COLO829 (cell line): ENCODE measurements around the gene PSMB7.
A peak's percentile ranks its signal among the peaks of the same experiment; 100 is the strongest.

Experiments used
- DNase-seq: peaks from one replicate; pipeline ENCODE4 v3.0.0; 2012; ENCODE audit warnings: low spot score

Gene PSMB7

DNA sequence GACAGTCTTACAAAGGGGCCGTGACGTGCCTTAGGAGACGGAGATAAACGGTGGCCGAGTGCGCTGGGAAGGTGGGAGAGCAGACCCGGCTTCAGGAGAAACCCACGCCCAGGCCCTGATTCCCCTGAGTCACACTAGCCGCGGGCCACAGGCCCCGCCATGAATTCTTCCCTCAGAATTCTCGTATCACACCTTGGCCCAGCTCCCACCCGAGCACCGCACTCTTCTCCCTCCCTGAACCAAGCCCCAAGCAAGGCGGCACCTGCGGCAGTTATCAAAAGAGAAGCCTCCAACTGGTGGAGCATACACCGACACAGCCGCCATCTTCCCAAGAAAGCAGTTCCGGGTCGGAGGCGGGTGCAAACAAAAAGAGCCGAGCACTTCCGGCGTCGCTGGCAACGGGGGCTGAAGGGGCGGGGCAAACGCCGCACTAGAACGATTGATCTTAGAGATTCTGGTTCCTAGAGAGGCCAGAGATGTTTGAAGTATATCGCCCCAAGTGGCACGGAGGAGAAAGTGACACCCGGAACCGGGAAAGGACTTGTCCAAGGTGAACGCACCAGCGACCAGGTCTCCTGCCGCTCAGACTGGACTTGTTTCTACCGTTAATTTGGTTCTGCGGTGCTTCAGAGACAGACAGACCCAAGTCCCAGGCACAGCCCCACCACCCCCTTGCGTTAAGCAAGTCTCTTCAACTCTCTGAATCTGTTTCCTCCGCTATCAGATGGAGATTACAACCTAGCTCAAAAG, at the start of gene PSMB7:
Gene PSMB7 (minus strand): TSS at position 341 of the 750 bp plus-strand sequence. CDS start 17 bp downstream, at position 324.
- peak; percentile 98 for DNase-seq

DNA sequence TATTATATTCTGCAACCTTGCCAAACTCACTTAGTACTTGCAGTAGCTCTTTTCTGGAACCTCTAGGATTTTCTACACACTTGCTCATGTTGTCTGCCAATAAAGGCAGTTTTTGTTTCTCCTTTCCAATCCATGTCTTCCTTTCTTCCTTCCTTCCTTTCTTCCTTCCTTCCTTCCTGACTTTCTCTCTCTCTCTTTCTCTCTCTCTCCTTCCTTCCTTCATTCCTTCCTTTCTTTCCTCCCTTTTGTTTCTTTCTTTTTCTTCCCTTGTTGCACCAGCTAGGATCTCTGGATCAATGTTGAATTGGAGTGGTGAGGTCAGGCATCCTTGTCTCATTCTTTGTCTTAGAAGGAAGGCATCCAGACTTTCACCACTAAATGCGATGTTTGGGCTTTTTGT, 47.5 kb upstream of the PSMB7 start:
- no peak for DNase-seq

DNA sequence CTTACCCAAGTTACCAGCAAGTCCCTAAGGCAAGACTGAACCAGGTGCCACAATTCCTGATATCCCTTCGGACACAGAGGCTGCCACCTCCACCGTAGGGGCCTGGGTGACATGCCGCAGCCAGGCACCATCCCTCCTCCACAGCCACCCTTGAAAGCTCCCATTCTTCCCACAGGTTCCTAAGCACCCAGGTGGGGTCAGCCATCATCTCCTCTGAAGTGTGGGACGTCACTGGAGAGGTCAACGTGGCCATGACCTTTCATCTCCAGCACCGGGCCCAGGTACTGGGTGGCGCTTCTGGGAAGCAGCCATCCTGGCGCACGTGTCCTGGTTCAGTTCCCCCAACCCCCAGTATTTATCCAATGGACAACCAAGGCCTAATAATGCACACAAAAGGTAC, 43.2 kb upstream of the PSMB7 start:
- DNase-seq = no peak

DNA sequence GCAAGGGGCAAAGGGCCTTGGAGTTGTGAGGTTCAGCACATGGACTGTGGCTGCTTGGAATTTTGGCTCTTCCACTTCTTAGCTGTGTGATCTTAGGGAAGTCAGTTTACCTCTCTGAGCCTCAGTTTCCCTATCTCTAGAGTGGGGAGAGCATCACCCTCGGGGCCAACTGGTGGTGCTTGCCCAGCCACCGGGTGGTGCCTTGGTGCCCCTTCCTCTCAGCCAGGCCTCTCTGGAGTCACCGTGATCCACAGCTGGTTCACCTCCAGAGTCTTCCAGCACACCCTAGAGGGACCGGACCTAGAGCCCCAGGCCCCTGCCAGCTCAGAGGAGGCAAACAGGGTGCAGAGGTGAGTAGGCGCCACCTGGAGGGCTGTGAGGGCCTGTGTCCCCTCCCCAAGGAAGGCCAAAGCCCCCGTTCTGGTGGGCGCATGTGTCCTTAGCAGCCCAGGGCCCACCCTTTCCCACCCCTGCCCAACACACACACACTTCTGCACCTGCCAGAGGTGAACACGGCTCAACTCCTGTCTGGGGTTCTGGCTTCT, 42.7 kb upstream of the PSMB7 start:
- DNase-seq = no peak

DNA sequence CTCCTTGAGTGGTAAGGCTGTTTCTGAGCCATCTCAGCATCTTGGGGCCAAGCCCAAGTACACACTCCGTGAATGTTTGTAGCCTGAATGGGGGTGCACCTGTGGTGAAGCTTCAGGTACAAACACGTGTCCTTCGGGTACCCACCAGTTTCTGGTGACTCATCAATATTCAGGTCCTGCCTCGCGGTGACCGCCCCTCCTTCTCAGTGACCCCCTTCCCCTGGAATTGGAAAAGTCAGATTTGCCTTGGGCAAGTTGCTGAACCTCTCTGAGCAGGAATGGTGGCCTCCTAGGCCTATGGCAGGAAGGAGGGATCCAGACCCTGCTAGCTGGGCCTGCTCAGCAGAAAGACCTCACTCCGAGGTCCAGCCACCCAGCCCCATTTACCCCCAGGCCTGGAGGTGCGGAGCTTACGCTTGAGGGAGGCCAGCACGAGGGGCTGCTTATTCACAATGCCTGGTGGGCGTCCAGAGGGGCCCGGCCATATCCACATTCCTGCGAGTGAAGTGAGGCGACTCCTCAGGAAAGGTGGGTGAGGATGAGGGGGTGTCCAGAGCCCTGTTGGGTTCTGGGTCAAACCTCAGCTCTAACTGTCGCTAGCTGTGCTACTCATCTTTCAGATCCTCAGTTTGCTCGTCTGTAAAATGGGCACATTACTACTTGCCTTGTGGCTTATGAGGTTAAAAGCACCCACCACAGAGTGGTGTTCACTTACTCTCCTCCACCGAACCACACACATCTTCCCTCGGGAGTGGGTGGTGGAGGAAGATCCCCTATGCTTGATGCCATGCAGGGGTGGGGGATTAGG, 42.0 kb upstream of the PSMB7 start:
- DNase-seq = no peak

DNA sequence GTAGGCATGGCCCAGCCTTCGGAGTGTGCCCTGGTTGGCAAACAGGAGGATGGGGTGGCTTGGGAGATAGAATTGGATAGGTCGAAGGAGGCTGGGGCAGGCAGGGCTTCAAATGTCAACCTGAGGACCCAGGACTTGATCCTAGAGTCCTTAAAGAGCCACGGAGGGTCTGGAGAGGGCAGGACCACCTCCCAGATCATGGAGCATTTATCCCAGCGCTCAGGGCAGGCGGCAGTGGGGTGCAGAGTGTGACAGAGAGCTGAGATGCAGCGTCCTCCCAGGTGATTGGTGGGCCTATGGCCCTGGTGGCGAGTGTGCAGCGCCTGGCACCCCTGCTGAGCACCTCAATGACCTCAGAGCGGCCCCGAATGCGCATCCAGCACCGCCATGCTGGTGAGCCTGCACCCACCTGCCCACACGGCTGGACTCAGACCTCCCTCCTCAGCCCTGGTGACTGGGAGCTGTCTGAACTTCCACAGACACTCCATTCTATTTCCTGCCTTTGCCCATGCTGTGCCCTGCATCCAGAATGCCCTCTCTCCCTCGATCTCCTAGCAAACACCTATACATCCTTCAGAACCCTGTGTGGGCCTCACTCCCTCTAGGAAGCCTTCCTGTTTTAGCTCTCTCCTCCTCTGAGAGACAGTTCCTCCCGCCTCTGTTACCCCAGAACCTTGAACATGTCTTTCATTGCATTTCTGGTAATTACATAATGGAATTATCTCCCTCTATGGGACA, 41.3 kb upstream of the PSMB7 start:
- no peak for DNase-seq

DNA sequence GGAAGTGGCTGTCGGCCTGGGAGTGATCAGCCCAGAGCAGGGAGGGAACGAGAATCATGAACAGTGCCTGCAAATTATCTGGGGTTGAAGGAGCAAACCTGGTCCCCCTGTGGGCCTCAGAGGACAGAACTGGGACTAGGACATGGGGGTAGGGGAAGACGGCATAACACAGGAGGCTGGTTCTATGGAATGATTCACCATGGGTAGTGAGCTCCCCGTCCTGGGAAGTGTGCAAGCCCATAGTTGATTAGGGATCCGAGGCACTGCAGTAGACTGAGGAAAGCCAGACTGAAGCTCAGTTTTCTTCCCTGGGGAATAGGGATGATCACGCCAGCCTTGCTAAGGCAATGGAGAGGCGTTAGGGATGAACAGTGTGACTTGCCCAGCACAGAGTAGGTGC, 40.6 kb upstream of the PSMB7 start:
- no peak for DNase-seq

DNA sequence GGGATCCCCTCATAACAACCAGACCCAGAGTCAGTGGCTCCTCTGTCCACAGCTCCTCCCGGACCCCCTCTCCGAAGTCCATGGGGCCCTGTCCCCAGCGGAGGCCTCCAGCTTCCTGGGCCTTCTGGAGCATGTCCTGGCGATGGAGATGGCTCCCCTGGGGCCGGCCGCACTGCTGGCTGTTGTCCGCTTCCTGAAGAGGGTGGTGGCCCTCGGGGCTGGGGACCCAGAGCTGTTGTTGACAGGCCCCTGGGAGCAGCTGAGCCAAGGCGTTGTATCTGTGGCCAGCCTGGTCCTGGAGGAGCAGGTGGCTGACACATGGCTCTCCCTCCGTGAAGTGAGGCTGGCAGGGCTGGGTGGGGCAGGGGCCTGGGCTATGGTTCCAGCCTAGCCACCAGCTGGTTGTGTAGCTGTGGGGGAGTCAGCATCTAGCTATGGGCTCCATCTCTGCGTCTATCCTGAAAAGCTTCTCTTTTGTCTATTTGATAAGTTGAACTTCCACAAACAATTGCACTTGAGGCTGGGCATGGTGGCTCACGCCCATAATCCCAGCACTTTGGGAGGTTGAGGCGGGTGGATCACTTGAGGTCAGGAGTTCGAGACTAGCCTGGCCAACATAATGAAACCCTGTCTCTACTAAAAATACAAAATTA, 39.7 kb upstream of the PSMB7 start:
- DNase-seq = no peak

DNA sequence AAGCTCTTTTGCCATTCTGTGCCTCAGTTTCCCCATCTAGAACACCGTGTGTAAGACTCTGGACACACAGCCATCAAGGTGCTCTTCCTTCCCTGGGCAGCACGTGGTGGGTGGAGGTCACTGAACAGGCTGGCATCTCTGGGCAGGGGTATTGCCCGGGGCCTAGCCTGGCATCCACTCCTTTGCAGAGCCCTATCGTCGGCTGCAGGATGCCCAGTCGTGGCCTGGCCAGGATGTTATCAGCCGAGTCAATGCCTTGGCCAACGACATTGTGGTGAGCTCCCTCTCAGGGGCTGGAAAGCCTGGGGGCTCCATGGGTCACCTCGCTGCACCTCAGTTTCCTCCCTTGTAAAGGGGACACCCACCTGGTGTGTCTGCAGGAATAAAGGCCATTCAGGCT, 39.1 kb upstream of the PSMB7 start:
- no peak for DNase-seq

DNA sequence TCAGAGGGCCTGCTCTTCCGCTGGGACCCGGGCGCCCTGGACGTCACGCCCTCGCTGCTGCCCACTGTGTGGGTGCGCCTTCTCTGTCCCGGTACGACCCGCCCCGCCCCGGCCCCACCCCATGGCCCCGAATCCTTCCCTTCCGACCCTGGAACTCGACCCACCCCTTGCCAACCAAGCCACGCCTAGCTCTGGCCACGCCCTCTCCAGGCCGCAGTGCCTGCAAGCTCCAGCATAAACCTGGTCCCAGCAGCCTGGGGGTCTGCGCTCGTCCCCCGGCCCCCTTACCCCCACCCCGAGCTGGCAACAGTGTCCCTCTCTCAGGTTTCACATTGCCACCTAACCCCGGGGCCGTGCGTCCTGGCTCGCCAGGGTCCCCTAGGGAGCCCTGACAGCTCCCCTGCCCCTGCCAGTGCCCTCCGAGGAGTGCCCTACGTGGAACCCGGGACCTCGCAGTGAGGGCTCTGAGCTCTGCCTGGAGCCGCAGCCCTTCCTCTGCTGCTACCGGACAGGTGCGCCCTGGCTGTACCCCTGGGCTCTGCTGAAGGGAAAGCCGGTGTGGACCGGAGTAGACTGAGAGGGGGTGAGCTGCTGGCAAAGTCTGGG, 38.4 kb upstream of the PSMB7 start:
- DNase-seq = no peak

DNA sequence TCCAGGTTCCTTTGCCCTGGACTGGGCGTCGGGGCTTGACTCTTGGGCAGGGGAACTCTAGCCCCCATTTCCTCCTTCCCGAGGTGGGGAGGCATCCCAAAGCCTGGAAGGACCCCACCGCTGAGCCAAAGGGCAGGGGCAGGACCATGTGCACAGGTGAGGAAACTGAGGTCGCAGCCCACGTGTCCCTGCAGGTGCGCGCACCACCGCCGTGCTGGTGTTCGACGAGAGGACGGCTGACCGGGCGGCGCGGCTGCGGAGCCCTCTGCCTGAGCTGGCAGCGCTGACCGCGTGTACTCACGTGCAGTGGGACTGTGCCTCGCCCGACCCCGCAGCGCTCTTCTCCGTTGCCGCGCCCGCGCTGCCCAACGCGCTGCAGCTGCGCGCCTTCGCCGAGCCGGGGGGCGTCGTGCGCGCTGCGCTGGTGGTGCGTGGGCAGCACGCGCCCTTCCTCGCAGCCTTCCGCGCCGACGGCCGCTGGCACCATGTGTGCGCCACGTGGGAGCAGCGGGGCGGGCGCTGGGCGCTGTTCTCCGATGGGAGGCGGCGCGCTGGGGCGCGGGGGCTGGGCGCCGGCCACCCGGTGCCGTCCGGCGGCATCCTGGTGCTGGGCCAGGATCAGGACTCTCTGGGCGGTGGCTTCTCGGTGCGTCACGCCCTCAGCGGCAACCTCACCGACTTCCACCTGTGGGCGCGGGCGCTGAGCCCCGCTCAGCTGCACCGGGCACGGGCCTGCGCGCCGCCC, 37.8 kb upstream of the PSMB7 start:
- DNase-seq = no peak

DNA sequence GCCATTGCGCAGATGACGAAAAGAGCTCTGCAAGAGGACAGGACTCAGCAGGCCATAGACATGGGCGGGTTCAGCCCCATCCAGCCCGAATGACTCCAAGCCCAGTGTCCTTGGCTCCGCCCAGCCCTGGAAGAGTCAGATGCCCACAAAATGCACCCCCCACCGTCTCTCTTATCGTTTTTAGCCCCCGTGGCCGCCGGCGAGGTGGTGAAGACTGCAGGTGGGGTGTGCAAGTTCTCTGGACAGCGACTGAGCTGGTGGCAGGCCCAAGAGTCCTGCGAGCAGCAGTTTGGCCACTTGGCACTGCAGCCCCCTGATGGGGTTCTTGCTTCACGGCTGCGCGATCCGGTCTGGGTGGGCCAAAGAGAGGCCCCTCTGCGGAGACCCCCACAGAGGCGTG, 37.1 kb upstream of the PSMB7 start:
- DNase-seq = no peak

DNA sequence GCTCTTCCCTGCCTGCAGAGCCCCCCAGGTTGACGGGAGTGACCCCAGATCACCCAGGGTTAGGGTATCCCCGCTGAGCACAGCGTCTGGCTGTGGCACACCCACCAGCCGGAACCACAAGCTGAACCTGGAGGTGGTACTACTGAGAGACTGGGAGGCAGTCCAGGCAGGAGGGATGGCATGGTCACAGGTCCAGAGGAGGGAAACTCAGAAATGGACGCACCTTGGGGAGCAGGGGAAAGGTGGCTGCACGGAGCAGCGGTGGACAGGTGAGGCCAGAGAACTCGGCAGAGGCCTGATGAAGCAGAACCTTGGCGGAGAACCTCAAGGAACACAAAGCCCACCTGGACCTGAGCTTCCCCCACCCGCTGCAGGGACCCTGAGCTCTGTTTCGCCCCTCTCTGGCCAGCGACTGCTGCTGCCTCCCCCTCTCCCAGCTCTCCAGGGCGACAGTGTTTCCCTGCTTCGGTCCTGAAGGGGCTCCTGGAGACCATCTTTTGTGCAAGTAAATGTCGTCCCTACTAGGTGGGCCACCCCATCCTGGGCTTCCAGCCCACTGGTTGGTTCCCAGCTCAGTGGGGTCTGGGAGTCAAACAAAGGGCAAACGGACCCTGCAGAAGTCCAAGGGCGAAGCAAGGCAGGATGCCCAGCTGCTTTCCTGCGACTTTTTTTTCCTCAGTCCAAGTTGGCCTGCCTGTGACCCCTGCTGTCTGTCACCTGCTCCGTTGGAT, 35.9 kb upstream of the PSMB7 start:
- no peak for DNase-seq

DNA sequence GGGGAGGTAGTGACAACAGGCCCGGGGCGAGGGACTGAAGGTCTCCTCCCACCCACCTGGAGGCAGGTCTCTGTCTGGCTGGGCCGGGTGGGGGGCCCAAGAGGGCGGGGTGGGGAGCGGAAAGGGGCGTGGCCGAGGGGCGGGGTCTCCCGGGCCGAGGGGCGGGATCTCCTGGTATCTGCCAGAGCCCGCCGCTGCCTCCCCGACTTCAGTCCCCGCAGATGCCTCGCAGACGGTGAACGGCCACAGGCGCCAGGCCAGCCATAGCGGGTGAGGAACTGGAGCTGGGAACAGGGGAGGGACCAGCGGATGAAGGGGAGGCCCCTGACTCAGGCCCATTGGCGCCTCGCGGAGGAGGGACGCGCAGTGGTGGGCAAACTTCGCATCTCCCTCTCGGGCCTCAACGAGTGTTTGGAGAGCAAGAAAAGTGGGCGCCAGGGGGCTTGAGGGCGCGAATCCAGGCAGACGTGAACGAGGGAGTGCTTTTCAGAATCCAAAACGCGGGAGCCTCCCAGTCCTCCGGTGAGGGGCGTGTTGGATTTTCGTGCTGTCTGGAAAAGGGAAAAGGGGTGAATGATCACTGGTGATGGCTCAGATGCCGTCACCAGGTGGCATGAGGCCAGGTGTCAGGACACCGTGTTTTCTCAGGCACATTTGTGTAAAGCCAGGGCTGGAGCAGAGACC, 35.1 kb upstream of the PSMB7 start, which contains the start of gene ADGRD2:
Gene ADGRD2 (plus strand): TSS at position 211 of the 684 bp plus-strand sequence. CDS start 1,216 bp downstream, outside the sequence.
- no peak for DNase-seq

DNA sequence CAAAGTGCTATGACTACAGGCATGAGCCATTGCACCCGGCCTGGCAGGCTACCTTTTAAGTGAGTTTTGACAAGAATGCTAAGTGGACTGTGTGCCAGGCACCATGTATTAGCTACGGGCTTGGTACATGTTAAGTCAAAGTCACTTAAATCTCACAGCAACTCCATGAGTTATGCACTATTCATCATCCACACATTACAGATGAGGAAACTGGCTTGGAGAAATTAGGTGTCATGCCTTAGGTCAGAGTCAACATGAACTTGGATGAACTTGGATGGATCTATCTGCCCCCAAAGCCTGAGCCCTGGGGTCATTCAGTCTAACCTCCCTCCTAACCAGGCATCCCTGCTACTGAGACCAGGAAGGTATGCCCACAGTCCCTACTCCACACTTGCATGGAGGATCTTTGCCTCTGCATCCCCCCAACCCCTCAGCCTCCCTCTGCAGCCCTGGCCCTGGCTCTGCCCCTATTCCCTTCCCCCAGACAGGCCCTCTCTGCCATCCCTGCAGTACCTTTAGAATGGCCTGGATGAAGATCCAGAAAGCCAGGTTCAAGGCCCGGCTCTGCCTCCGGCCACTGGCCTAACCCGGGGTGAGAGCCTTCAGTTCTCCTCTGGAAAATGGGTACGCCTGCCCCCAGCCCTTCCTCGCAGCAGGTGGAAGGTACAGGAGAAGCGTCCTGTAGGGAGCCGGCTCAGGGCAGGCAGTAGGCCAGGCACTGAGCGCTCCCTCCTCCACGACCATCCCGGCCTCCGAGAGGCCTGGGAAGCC, 34.3 kb upstream of the PSMB7 start:
- no peak for DNase-seq

DNA sequence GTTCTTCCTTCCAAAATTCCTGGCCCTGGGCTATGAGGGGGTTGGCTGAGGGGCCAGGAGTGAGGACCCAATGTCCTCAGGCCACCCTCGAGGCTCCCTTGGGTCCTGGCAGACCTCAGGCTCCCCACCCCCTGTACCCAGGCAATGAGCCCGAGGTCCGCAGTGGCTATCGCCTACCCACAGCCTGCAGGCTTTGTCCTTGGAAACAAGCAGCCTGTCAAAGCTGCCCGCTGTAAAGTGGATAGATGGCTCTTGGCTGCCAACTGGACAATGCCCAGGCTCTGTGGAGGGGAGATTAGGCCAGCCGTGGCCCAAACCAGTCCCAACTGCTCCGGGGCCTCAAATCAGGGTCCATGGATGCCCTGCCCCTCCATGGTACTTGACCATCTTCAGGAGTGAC, 32.8 kb upstream of the PSMB7 start:
- no peak for DNase-seq

DNA sequence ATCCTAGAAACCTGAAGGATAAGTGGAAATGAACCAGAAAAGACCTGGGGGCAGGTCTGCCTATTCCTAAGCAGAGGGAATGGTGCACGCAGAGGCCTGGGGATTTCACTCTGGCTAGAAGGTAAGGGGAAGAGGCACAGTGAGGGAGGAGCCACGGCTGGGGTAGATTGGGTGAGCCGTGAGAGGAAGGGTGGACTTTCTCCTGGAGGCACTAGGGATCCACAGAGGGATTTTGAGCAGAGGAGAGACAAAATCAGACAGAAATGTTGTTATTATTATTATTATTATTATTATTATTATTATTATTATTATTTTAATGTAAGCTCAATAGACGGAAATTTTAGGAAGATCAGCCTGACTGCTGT, 32.0 kb upstream of the PSMB7 start:
- no peak for DNase-seq

DNA sequence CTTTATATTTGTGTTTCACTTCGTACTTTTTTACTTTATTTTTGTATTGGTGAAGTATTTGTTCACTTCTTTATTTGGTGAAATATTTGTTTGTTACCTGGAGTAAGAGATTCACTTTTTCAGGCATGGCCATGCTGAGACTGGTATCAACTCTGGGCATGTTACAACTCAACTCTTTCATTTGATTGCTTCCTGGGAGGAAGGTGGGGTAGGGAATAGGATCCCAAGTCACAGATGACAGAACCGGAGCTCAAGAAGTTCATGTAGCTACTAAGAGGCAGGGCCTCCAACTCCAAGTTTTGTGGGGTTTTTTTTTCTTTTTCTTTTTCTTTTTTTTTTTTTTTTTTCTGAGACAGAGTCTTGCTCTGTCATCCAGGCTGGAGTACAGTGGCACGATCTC, 28.9 kb upstream of the PSMB7 start:
- DNase-seq = no peak

DNA sequence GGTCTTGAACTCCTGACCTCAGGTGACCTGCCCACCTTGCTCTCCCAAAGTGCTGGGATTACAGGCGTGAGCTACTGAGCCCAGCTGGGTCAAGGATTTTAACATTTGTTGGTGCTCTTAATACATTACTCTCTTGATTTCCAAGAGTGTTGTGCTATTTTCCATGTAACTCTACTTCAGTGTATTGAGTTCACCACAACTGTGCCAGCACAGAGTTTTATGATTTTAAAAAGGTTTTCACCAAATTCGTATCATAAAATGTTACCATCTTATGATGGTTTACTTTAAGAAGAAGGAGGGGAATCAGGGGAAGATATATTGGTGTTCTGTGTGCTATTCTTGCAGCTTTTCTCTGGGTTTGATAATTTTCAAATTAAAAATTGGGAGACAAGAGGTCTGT, 28.4 kb upstream of the PSMB7 start:
- no peak for DNase-seq
